Cardiac muscle cell (in vitro differentiated cells and primary cell): ENCODE results near the gene MAPKAPK2. TPM values are rescaled to one million over a fixed set of nuclear protein-coding genes. Genes with fewer than 3 reads are reported as not detected.

Experiments
- DNase-seq, 2 donors: peaks; one replicate each; pipeline versions ENCODE4 v3.0.0 to v3.0.0-alpha.2; 2010 to 2017; ENCODE audit warnings: low read depth in 1 of 2, low spot score in 1 of 2
- H3K27ac ChIP-seq: fragments of 200-600 bp; sonication (generic); 2 replicates; pipeline ENCODE4 v1.5.1; 2016
- H3K27me3 ChIP-seq: fragments of 200-600 bp; sonication (generic); 2 replicates; pipeline ENCODE4 v1.6.0; 2016; ENCODE audit warnings: control low read depth
- H3K36me3 ChIP-seq: fragments of 200-600 bp; sonication (generic); 2 replicates; pipeline ENCODE4 v1.5.1; 2016; ENCODE audit warnings: control low read depth
- H3K4me1 ChIP-seq: fragments of 200-600 bp; sonication (generic); 2 replicates; pipeline ENCODE4 v1.8.1; 2017; ENCODE audit warnings: low read depth, mild to moderate bottlenecking, mixed run types
- H3K4me3 ChIP-seq: fragments of 200-600 bp; sonication (generic); 2 replicates; pipeline ENCODE4 v1.5.1; 2016; ENCODE audit warnings: mild to moderate bottlenecking
- H3K9me3 ChIP-seq: fragments of 200-600 bp; sonication (generic); 2 replicates; pipeline ENCODE4 v1.5.1; 2017; ENCODE audit warnings: low read depth, mild to moderate bottlenecking, control low read depth
- polyA plus RNA-seq: library from polyadenylated mRNA; unstranded; fragments of >200 nt; fragmentation: Nextera tagmentation; extraction: Ambion mirVana; gene quantifications from 2 replicates; pipeline ENCODE4 v1.2.1, GENCODE V29; 2016
- total RNA-seq: library from RNA; depleted of rRNA; stranded (reverse); fragments of >200 nt; gene quantifications from 2 replicates; pipeline ENCODE4 v1.2.3, GENCODE V29; 2016
- TF ChIP-seq, protein P1 (sequence below): IDR thresholded peaks from 2 replicates; pipeline ENCODE4 v1.5.1; 2012; ENCODE audit warnings: low read depth, mild to moderate bottlenecking, low read length

MAPKAPK2 gene
- total and polyA plus RNA-seq, 2 experiments from 2014 or later: 31.4 to 117 TPM

- no peaks in the 10 kb centered on the region for H3K9me3 ChIP-seq
- no peak within 1 kb of the TSS for H3K27ac ChIP-seq
- TF ChIP-seq, protein P1, sequence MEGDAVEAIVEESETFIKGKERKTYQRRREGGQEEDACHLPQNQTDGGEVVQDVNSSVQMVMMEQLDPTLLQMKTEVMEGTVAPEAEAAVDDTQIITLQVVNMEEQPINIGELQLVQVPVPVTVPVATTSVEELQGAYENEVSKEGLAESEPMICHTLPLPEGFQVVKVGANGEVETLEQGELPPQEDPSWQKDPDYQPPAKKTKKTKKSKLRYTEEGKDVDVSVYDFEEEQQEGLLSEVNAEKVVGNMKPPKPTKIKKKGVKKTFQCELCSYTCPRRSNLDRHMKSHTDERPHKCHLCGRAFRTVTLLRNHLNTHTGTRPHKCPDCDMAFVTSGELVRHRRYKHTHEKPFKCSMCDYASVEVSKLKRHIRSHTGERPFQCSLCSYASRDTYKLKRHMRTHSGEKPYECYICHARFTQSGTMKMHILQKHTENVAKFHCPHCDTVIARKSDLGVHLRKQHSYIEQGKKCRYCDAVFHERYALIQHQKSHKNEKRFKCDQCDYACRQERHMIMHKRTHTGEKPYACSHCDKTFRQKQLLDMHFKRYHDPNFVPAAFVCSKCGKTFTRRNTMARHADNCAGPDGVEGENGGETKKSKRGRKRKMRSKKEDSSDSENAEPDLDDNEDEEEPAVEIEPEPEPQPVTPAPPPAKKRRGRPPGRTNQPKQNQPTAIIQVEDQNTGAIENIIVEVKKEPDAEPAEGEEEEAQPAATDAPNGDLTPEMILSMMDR: no peak
- no peaks in the 10 kb centered on the region for H3K4me1 ChIP-seq
- no peaks in the 10 kb centered on the region for H3K36me3 ChIP-seq
- H3K27me3 ChIP-seq: no peaks in the 10 kb centered on the region
- peak in 1 of 2 donors; percentile 77 for DNase-seq
- no peak within 1 kb of the TSS for H3K4me3 ChIP-seq
Observed at GRCh38 chr1:206770531-206771337, 86.0 kb downstream of the MAPKAPK2 start, which contains the start of gene IL19. Gene IL19, plus strand, starts transcription at chr1:206770773. Its CDS starts 65,890 bp downstream, at chr1:206836663.

DNA sequence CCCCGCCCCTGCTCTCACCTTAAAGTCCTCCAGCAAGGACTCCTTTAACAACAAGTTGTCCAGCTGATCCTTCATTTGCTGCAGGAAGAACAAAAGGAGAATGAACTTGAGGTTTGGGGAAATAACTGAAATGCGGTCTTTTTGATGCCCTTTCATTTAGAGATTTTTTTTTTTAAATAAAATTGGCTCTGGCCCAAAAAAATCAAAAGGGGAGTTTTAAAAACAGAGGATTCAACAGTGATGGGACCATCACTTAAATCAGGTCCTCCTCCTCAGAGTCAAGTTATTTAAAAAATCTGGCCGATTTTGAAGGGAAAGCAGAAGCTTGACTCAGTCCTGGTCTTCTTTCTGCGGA is 86.6 kb downstream of the MAPKAPK2 start:
- TF ChIP-seq, protein P1: no peak
- Histone ChIP-seq H3K9me3 (no peaks in the 10 kb centered on the region), H3K27ac (no peak overlapping the region), H3K4me1 (no peaks in the 10 kb centered on the region), H3K27me3 (no peaks in the 10 kb centered on the region), H3K4me3 (no peak overlapping the region), H3K36me3 (no peaks in the 10 kb centered on the region)
- no peak for DNase-seq

GRCh38 chr1:206772243-206772937 is 87.7 kb downstream of the MAPKAPK2 start, which contains the start of gene IL10:
Gene IL10, minus strand, starts transcription at chr1:206772494. Its CDS starts 59 bp downstream, at chr1:206772435.
- Histone ChIP-seq H3K4me3 (no peak within 1 kb of the TSS), H3K27ac (no peak within 1 kb of the TSS), H3K36me3 (no peaks in the 10 kb centered on the region), H3K4me1 (no peaks in the 10 kb centered on the region), H3K9me3 (no peaks in the 10 kb centered on the region), H3K27me3 (no peaks in the 10 kb centered on the region)
- DNase-seq: no peak
- TF ChIP-seq, protein P1: no peak

- no peaks in the 10 kb centered on the region for H3K4me1 ChIP-seq
- TF ChIP-seq, protein P1: no peak
- no peak for DNase-seq
Observed at GRCh38 chr1:206774093-206774492, 89.4 kb downstream of the MAPKAPK2 start.

DNA sequence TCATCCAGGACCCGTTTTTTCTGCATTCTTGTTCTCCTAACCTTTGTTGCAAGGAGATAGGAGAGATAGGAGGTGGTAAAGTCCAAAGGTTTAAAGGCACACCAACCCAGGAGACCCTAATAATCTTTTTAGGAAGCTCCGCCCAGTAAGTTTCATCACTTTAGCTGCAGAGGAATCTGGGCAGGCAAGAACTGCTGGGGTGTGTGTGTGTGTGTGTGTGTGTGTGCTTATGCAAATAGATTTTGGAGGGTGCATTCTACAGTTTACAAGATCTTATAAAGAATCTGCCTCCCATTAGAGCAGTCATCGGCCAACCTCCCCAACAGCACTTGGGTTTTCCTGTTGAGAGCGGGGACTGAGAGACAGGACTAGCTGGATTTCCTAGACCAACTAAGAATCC is 91.5 kb downstream of the MAPKAPK2 start:
- H3K27ac ChIP-seq: no peak overlapping the region
- H3K36me3 ChIP-seq: no peaks in the 10 kb centered on the region
- peak in 1 of 2 donors; percentile 50 for DNase-seq
- no peaks in the 10 kb centered on the region for H3K4me1 ChIP-seq
- H3K9me3 ChIP-seq: no peaks in the 10 kb centered on the region
- TF ChIP-seq, protein P1: no peak
- H3K4me3 ChIP-seq: no peak overlapping the region
- no peaks in the 10 kb centered on the region for H3K27me3 ChIP-seq

More at GRCh38 chr1:206774093-206774492, 89.4 kb downstream of the MAPKAPK2 start:
- H3K27me3 ChIP-seq: no peaks in the 10 kb centered on the region
- H3K27ac ChIP-seq: no peak overlapping the region
- H3K9me3 ChIP-seq: no peaks in the 10 kb centered on the region
- H3K4me3 ChIP-seq: no peak overlapping the region
- no peaks in the 10 kb centered on the region for H3K36me3 ChIP-seq
